HG03039 (cell line): Measurements from ENCODE around the gene CNMD.
"Not testable (repeated sequence)": the region's sequence is repeated elsewhere in the genome, so short reads cannot be mapped to it uniquely, and the experiment has no call there.

Source experiments
- ATAC-seq: cut with Tn5 transposase; IDR thresholded peaks from one replicate; pipeline ENCODE4 v1.9.1; 2021; ENCODE audit warnings: mild to moderate bottlenecking, moderate library complexity; ENCODE audit not compliant: unreplicated experiment

The CNMD gene

DNA sequence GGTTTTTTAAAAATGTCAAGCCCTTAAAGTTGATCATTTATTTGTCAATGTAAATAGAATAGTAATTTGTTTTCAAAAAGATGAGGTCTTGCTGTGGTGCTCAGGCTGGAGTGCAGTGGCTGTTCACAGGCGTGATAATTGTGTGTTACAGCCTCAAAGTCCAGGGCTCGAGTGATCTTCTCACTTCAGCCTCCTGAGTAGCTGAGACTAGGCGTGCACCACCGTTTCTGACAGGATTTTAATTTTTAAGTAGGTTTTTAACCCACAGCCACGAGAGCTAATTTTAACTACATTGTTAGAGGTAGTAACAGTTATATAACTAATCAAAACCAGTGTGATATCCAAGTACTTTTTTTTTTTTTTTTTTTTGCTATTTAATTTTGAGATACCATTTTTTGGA is 43.1 kb downstream of the CNMD start:
- no peak for ATAC-seq

DNA sequence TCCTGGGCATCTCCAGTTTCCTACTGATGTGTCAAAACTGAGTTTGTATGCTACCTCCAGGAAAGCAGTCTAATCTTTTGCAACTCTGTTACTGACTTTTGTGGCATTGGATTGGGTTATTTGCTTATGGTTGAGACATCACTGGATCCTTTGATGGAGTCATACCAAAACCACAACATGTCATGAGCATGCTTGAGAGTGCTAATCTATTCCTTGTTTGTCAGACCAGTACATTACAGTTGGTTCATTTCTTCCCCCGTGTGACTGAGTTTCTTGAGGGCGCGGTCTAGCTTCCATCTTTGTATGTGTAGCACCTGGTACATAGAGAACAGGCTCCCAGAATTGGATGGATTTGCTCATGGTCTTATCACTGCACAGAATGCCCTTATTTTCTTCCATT is 43.8 kb downstream of the CNMD start:
- peak; percentile 62 for ATAC-seq

DNA sequence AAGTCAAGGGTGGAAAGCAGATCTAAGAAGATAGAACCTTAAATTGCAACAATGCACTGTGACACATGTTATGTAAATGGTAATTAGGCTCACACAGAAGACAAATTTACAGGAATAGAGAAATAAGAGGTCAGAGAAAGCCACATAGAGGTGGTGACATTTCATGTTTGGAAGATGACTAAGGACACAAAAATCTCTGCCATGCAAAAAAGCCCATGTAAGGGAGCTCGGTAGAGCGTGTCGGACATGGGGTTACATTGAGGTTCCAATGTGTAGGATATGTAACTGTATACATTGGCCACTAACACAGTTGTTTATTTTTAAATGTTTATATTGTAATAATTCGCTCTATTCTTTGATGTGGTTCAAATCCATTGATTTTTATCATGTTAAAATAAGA is 53.2 kb downstream of the CNMD start:
- ATAC-seq, result no peak

DNA sequence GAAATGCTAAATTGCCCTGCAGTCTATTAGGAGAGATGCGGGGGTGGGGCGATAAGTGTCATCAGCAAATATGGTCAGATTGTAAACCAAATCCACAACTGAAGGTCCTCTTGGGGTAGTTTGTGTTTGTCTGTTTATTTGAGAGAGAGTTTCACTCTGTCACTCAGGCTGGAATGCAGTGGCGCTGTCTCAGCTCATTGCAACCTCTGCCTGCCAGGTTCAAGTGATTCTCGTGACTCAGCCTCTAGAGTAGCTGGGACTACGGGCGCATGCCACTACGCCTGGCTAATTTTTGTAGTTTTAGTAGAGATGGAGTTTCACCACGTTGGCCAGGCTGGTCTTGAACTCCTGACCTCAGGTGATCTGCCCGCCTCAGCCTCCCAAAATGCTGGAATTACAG is 53.8 kb downstream of the CNMD start:
- ATAC-seq, result not testable (repeated sequence)

DNA sequence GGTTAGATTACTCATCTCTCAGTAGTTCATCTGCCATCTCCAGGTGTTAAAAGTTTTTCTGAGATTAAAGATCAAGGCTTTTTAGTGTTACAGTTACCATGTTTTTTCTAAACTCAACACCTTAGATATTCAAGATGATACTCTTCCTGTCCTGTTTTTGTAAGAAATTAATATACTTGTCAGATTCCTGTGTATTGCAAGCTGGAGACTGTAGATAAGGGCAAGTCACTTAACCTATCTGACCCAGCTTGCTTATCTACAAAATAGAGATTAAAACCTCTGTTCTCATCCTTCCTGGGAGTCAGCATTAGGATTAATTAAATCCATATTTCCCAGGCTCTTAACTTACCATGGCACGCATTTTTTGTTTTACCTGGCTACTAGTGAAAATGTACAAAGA is 61.8 kb downstream of the CNMD start:
- no peak for ATAC-seq

DNA sequence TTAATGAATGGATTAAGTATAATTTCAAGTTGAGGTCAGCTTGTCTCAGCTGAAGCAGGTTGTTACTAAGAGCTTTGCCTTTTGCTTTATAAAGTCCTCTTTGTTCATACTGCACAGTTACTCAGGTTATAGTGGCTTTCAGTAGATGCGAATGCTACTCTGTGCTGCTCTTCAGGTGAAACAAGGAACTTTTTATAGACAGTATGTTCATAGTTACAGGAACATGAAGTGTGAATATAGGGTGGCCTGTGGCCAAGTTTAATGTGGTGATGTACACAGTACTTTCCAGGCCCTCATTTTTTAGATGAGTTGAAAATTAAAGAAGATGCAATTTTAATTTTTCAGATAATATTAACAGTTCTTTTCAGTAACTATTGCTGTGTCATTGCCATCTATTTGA is 66.2 kb downstream of the CNMD start:
- ATAC-seq, result no peak

DNA sequence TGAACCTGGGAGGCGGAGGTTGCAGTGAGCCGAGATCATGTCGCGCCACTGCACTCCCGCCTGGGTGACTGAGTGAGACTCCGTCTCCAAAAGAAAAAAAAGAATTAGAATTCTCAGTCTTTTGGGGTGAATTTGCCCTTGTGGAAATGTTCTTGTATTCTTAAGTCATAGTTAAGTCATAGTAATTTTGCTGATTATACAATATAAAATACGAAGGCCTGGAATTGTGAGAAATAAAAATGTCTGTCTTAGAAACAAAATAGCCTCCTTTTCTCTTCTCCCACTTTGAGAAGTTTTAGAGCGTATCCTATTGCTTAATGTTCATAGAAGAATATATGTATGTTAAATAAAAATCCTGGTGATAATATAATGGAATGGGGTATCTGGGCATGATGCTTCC is 68.9 kb downstream of the CNMD start:
- ATAC-seq, result no peak

DNA sequence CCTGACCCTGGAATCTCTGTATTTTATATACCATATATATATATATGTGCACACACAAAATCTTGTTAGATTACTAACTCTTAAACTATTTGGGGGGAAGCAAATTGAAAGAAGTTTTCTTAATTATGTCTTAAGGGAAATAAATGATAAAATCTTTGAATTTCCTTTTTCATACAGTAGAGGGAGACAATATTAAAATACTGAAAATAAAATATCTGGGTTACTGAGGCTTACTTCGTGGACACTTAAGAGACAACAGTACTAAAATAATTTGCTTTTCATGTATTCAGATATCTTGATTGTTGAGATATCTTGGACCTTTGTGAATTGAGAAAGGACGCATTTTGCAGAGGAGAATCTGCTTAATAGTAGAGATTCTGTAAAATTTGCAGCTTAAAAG is 69.9 kb downstream of the CNMD start:
- no peak for ATAC-seq

DNA sequence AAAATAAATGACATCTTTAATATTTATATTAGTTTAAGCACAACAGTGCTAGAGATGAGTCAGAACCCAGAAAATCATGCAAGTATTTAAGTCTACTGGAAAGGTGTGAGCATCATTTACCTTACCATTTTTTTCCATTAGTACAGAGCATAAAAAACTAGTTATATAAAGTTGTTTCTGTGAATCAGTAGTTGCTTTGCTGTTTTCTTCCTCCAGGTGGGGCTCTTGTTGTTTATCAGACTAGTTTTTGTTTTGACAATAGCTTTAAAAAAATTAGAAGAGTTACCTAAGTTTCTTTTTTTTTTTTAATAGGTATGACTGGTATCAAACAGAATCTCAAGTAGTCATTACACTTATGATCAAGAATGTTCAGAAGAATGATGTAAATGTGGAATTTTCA is 74.3 kb downstream of the CNMD start:
- ATAC-seq, result no peak

DNA sequence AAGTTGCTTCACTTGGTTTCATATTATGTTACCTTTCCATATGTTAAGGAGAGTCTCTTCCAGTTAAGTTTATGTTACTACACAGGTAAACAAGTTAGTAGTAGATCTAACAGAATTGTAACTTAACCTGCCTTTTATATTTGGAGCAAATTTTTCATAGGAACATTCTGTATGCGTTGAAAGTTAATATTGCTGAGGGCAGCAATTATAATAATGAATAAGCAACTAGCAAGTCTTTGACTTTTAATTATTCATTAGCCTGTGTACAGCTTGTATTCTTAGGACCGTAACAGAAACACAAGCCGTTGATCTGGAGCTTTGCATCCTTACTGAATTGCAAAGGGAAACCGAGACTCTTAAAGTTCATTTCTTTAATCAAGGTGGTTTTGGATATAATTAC is 75.3 kb downstream of the CNMD start:
- no peak for ATAC-seq

DNA sequence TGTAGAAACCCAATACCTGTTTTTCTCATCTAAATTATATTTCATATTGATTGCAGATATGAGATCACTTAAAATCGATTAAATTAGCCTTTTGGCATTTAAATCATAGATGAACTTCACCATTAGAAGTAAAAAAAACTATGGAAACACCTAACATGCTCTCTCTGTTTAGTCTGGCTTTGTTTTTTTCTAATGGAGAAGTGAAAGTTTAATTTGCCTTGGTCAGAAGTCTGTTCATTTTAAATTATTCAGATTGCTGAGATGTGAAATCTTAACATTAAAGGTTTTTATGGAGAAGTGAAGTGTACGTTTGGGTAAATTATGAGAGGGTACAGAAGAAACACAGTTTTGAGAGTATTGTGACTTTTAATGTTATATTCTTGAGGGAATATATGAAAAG is 80.3 kb downstream of the CNMD start:
- no peak for ATAC-seq
